ENCODE measurements around the gene RABL3. TPM values are rescaled to one million over a fixed set of nuclear protein-coding genes. Genes with fewer than 3 reads are reported as not detected.

The RABL3 gene
- total RNA-seq, 1 donor from 2014 or later = 29.3 TPM

- no peak for DNase-seq
- Mint-ChIP-seq H3K27ac (no peak overlapping the region), H3K9me3 (no peaks in the 10 kb centered on the region), H3K4me1 (no peaks in the 10 kb centered on the region), H3K27me3 (peaks cover 13% of the 10 kb centered on the region), H3K36me3 (ENCODE audit: low read depth) (no peaks in the 10 kb centered on the region), H3K4me3 (no peak overlapping the region)
- intact Hi-C loops (cut with micrococcal nuclease) = no loop called here
Measured at GRCh38 chr3:120664926-120665325, 77.4 kb downstream of the RABL3 start.

GRCh38 chr3:120661945-120662344, 80.4 kb downstream of the RABL3 start:
- Mint-ChIP-seq H3K36me3 (ENCODE audit: low read depth) (no peaks in the 10 kb centered on the region), H3K4me3 (no peak overlapping the region), H3K9me3 (peaks cover 5% of the 10 kb centered on the region), H3K4me1 (no peaks in the 10 kb centered on the region), H3K27me3 (peaks cover 13% of the 10 kb centered on the region), H3K27ac (no peak overlapping the region)
- DNase-seq = no peak
- intact Hi-C loops (cut with micrococcal nuclease) = no loop called here

GRCh38 chr3:120661106-120661905, 81.0 kb downstream of the RABL3 start:
- H3K9me3 Mint-ChIP-seq = peaks cover 5% of the 10 kb centered on the region
- no peaks in the 10 kb centered on the region for H3K4me1 Mint-ChIP-seq
- H3K4me3 Mint-ChIP-seq = no peak overlapping the region
- intact Hi-C loops (cut with micrococcal nuclease) = no loop called here
- DNase-seq = no peak
- no peaks in the 10 kb centered on the region for H3K36me3 Mint-ChIP-seq (ENCODE audit: low read depth)
- H3K27ac Mint-ChIP-seq = no peak overlapping the region
- peaks cover 13% of the 10 kb centered on the region for H3K27me3 Mint-ChIP-seq

- H3K36me3 Mint-ChIP-seq (ENCODE audit: low read depth) = no peaks in the 10 kb centered on the region
- H3K4me3 Mint-ChIP-seq = no peak overlapping the region
Measured at GRCh38 chr3:120659834-120660233, 82.5 kb downstream of the RABL3 start.

GRCh38 chr3:120659285-120659684, 83.0 kb downstream of the RABL3 start:
- Mint-ChIP-seq H3K36me3 (ENCODE audit: low read depth) (no peaks in the 10 kb centered on the region), H3K27me3 (peaks cover 10% of the 10 kb centered on the region), H3K9me3 (peaks cover 5% of the 10 kb centered on the region), H3K27ac (no peak overlapping the region), H3K4me1 (no peaks in the 10 kb centered on the region), H3K4me3 (no peak overlapping the region)
- DNase-seq = no peak
- intact Hi-C loops (cut with micrococcal nuclease) = no loop called here

More at GRCh38 chr3:120659834-120660233, 82.5 kb downstream of the RABL3 start:
- Mint-ChIP-seq H3K27me3 (peaks cover 11% of the 10 kb centered on the region), H3K4me1 (no peaks in the 10 kb centered on the region), H3K9me3 (peaks cover 5% of the 10 kb centered on the region), H3K27ac (no peak overlapping the region)
- no peak for DNase-seq
- intact Hi-C loops (cut with micrococcal nuclease) = no loop called here

GRCh38 chr3:120652896-120653545, 89.3 kb downstream of the RABL3 start:
- Mint-ChIP-seq H3K4me3 (no peak overlapping the region), H3K9me3 (no peaks in the 10 kb centered on the region), H3K4me1 (no peaks in the 10 kb centered on the region), H3K27ac (no peak overlapping the region), H3K36me3 (ENCODE audit: low read depth) (no peaks in the 10 kb centered on the region), H3K27me3 (no peaks in the 10 kb centered on the region)
- DNase-seq = no peak
- intact Hi-C loops (cut with micrococcal nuclease) = no loop called here

- H3K27ac Mint-ChIP-seq = no peak overlapping the region
- no peaks in the 10 kb centered on the region for H3K4me1 Mint-ChIP-seq
- intact Hi-C loops (cut with micrococcal nuclease) = no loop called here
- H3K27me3 Mint-ChIP-seq = no peaks in the 10 kb centered on the region
- DNase-seq = no peak
- H3K4me3 Mint-ChIP-seq = no peak overlapping the region
- H3K36me3 Mint-ChIP-seq (ENCODE audit: low read depth) = no peaks in the 10 kb centered on the region
- H3K9me3 Mint-ChIP-seq = no peaks in the 10 kb centered on the region
Measured at GRCh38 chr3:120652281-120652680, 90.0 kb downstream of the RABL3 start.

GRCh38 chr3:120650311-120650710, 92.0 kb downstream of the RABL3 start:
- Mint-ChIP-seq H3K4me3 (no peak overlapping the region), H3K36me3 (ENCODE audit: low read depth) (no peaks in the 10 kb centered on the region), H3K9me3 (no peaks in the 10 kb centered on the region), H3K27ac (no peak overlapping the region), H3K4me1 (no peaks in the 10 kb centered on the region), H3K27me3 (no peaks in the 10 kb centered on the region)
- intact Hi-C loops (cut with micrococcal nuclease) = no loop called here
- no peak for DNase-seq

- no peaks in the 10 kb centered on the region for H3K4me1 Mint-ChIP-seq
- H3K9me3 Mint-ChIP-seq = no peaks in the 10 kb centered on the region
- H3K27ac Mint-ChIP-seq = no peak overlapping the region
- no peaks in the 10 kb centered on the region for H3K36me3 Mint-ChIP-seq (ENCODE audit: low read depth)
- no peak overlapping the region for H3K4me3 Mint-ChIP-seq
- H3K27me3 Mint-ChIP-seq = no peaks in the 10 kb centered on the region
- no peak for DNase-seq
- intact Hi-C loops (cut with micrococcal nuclease) = no loop called here
Measured at GRCh38 chr3:120649830-120650233, 92.5 kb downstream of the RABL3 start.

- no peaks in the 10 kb centered on the region for H3K36me3 Mint-ChIP-seq (ENCODE audit: low read depth)
- intact Hi-C loops (cut with micrococcal nuclease) = no loop called here
- no peaks in the 10 kb centered on the region for H3K27me3 Mint-ChIP-seq
- no peak overlapping the region for H3K27ac Mint-ChIP-seq
- DNase-seq = no peak
- H3K4me1 Mint-ChIP-seq = no peaks in the 10 kb centered on the region
- no peaks in the 10 kb centered on the region for H3K9me3 Mint-ChIP-seq
- H3K4me3 Mint-ChIP-seq = no peak overlapping the region
Measured at GRCh38 chr3:120648290-120648689, 94.0 kb downstream of the RABL3 start.

- intact Hi-C loops (cut with micrococcal nuclease) = no loop called here
- no peak overlapping the region for H3K27ac Mint-ChIP-seq
Measured at GRCh38 chr3:120646771-120647432, 95.4 kb downstream of the RABL3 start.

GRCh38 chr3:120645083-120645845, 97.1 kb downstream of the RABL3 start:
- no peaks in the 10 kb centered on the region for H3K9me3 Mint-ChIP-seq
- no peaks in the 10 kb centered on the region for H3K4me1 Mint-ChIP-seq
- H3K27me3 Mint-ChIP-seq = no peaks in the 10 kb centered on the region
- intact Hi-C loops (cut with micrococcal nuclease) = no loop called here
- H3K4me3 Mint-ChIP-seq = no peak overlapping the region
- no peak for DNase-seq
- H3K36me3 Mint-ChIP-seq (ENCODE audit: low read depth) = no peaks in the 10 kb centered on the region
- no peak overlapping the region for H3K27ac Mint-ChIP-seq

More at GRCh38 chr3:120646771-120647432, 95.4 kb downstream of the RABL3 start:
- no peaks in the 10 kb centered on the region for H3K4me1 Mint-ChIP-seq
- H3K27me3 Mint-ChIP-seq = no peaks in the 10 kb centered on the region
- H3K9me3 Mint-ChIP-seq = no peaks in the 10 kb centered on the region
- H3K36me3 Mint-ChIP-seq (ENCODE audit: low read depth) = no peaks in the 10 kb centered on the region
- no peak for DNase-seq
- H3K4me3 Mint-ChIP-seq = no peak overlapping the region

GRCh38 chr3:120642368-120642948, 99.9 kb downstream of the RABL3 start:
- no peak for DNase-seq
- Mint-ChIP-seq H3K9me3 (peaks cover 4% of the 10 kb centered on the region), H3K4me3 (no peak overlapping the region)

More at GRCh38 chr3:120642368-120642948, 99.9 kb downstream of the RABL3 start:
- Mint-ChIP-seq H3K27ac (no peak overlapping the region), H3K36me3 (ENCODE audit: low read depth) (no peaks in the 10 kb centered on the region), H3K4me1 (no peaks in the 10 kb centered on the region), H3K27me3 (no peaks in the 10 kb centered on the region)
- intact Hi-C loops (cut with micrococcal nuclease) = no loop called here
